ENCODE data around the gene TPM1. TPM values are rescaled to one million over a fixed set of nuclear protein-coding genes. Genes with fewer than 3 reads are reported as not detected.

TPM1 gene
- total RNA-seq (2012; rRNA removed) (661 and 997 TPM in 2 replicates), polyA plus RNA-seq (2012; rRNA removed) (1,566 and 1,623 TPM in 2 replicates), Bru-seq, nascent RNA (percentile 100 among the genes with signal in this experiment), BruChase-seq, experiment 1, labeled RNA remaining after a 6-hour chase (percentile 99 among the genes with signal in this experiment), BruChase-seq, experiment 2, labeled RNA remaining after a 2-hour chase (percentile 99 among the genes with signal in this experiment)
- 700 and 932 TPM in 2 replicates for polyA plus RNA-seq (2012; cell fraction: cytosol; rRNA removed)
- polyA plus RNA-seq (2012; cell fraction: nucleus; rRNA removed; ENCODE audit: low replicate concordance) = 972 and 2,415 TPM in 2 replicates
- long read RNA-seq, transcript TPM1-220 (9 exons, 977 nt) = major isoform, 317 of 884 reads
- long read RNA-seq, transcript TPM1-206 (9 exons, 1,717 nt) = minor isoform, 158 of 884 reads
- long read RNA-seq, transcript TPM1-201 (9 exons, 1,670 nt) = minor isoform, 111 of 884 reads
- long read RNA-seq, transcript TPM1-219 (9 exons, 933 nt) = minor isoform, 51 of 884 reads
- long read RNA-seq, partial matches to known transcripts = 101 of 884 reads
- long read RNA-seq, other reads (novel, unspliced or antisense) = 112 of 884 reads

- H3K56ac ChIP-seq (ENCODE audit: extremely low read depth, insufficient read depth, low read length) = peak within 1 kb of the TSS; percentile 93
- in situ Hi-C loops (cut with MboI; ENCODE audit: low sequenced_read_pairs) = loop anchor here (10.0 kb wide), 1 partner anchor 147 kb away; no protein-coding TSS in a partner anchor
- ATAC-seq (ENCODE audit: low read depth) = peak; percentile 85
- peaks cover 4 to 28% of the 10 kb centered on the region in 2 experiments; a peak in 3 of 4 replicates for H3K79me1 ChIP-seq (ENCODE audit: low read depth in 1 of 2, low read length in 2 of 2)
- H3K23ac ChIP-seq (ENCODE audit: low read depth, low read length) = peak within 1 kb of the TSS; percentile 100
- H3K36me3 ChIP-seq (ENCODE audit: control insufficient read depth, insufficient read depth, low read length) = peaks cover 23% of the 10 kb centered on the region
- peak within 1 kb of the TSS; percentile 95 for H4K91ac ChIP-seq (ENCODE audit: insufficient read depth, low read depth, low read length)
- peak within 1 kb of the TSS; percentile 95 for H3K4ac ChIP-seq (ENCODE audit: low read depth, low read length)
- H3K9me3 ChIP-seq (ENCODE audit: control insufficient read depth, insufficient read depth, low read length) = no peaks in the 10 kb centered on the region
- WGBS, 2 experiments (ENCODE audit: extremely low coverage in 2 of 2, insufficient read length in 1 of 2) = 2% methylated on average over 35 of the region's 84 CpGs; no CpG with 5 or more reads in 1 of the 2 experiments
- peak within 1 kb of the TSS; percentile 86 for H3K18ac ChIP-seq (ENCODE audit: low read depth, low read length)
- peak within 1 kb of the TSS; percentile 98 for H2AK5ac ChIP-seq (ENCODE audit: low read depth, low read length)
- peak within 1 kb of the TSS; percentile 96 for H3K9ac ChIP-seq (ENCODE audit: low read depth, low read length)
- H2AK9ac ChIP-seq (replicated peaks; ENCODE audit: low read depth, low read length, poor library complexity) = peak within 1 kb of the TSS; percentile 93
- H4K5ac ChIP-seq (ENCODE audit: low read depth, low read length) = peak within 1 kb of the TSS; percentile 48
- H3K4me3 ChIP-seq (ENCODE audit: insufficient read depth, low read depth, low read length) = peak within 1 kb of the TSS; percentile 84
- ChIA-PET POLR2A (ENCODE audit: unreplicated experiment) (interaction anchor here (0.5 to 1.5 kb wide), 12 partner anchors 10 to 256 kb away, joined by 3 to 8 read pairs (median 4); no protein-coding TSS in a partner anchor), CTCF (no interaction called here)
- peak within 1 kb of the TSS; percentile 93 for H2AFZ ChIP-seq (replicated peaks; ENCODE audit: low read length, poor library complexity)
- intact Hi-C loops (cut with micrococcal nuclease) = loop anchor here (1.0 to 2.0 kb wide), 3 partner anchors 114 to 193 kb away; no protein-coding TSS in a partner anchor
- no peaks in the 10 kb centered on the region; the same call in 1 of the 2 replicates for H3K9me1 ChIP-seq (ENCODE audit: insufficient read depth, low read length)
- peak within 1 kb of the TSS; percentile 95 for H2BK120ac ChIP-seq (ENCODE audit: low read depth, low read length)
- BruUV-seq (replicated peaks) = no TSS peak
- H3K4me2 ChIP-seq (ENCODE audit: low read depth, low read length) = peak within 1 kb of the TSS; percentile 85
- peak within 1 kb of the TSS; percentile 87 for H3K27ac ChIP-seq (ENCODE audit: insufficient read depth, low read length)
- peaks cover 9% of the 10 kb centered on the region for H3K4me1 ChIP-seq (ENCODE audit: control insufficient read depth, insufficient read depth, low read length)
- no peaks in the 10 kb centered on the region for H3K27me3 ChIP-seq (ENCODE audit: control insufficient read depth, insufficient read depth, low read length)
- H4K20me1 ChIP-seq (ENCODE audit: insufficient read depth, low read length) = peaks cover 43% of the 10 kb centered on the region
- peak within 1 kb of the TSS; percentile 14 for H2BK20ac ChIP-seq (ENCODE audit: low read depth, low read length)
- peak within 1 kb of the TSS; percentile 100 for H3K14ac ChIP-seq (replicated peaks; ENCODE audit: low read depth, low read length)
- peak within 1 kb of the TSS; percentile 84; the same call in 2 of the 3 replicates for H2BK15ac ChIP-seq (ENCODE audit: low read depth, low read length)
- H2BK5ac ChIP-seq (ENCODE audit: low read depth, low read length, poor library complexity, severe bottlenecking) = peak within 1 kb of the TSS; percentile 82
- dilution Hi-C loops (cut with HindIII; ENCODE audit: low sequenced_read_pairs, unreplicated experiment) = no loop called here
- H4K8ac ChIP-seq (ENCODE audit: low read depth in 2 of 2, low read length in 2 of 2) = peak within 1 kb of the TSS; percentile 94 to 96
- DNase-seq = peak; percentile 93
- TF ChIP-seq SMC3 (IDR thresholded peaks at IDR 0.05; ENCODE audit: low read depth, low read length) (no peak), MAZ (IDR thresholded peaks at IDR 0.05; ENCODE audit: borderline replicate concordance, low read depth, low read length) (peak; percentile 100), NFE2L2 (IDR thresholded peaks at IDR 0.05; ENCODE audit: low read depth, low read length) (no peak), MXI1 (IDR thresholded peaks at IDR 0.05; ENCODE audit: borderline replicate concordance, low read depth, low read length) (peak; percentile 68; the same call in 1 of the 2 replicates), USF2 (IDR thresholded peaks at IDR 0.05; ENCODE audit: low read depth, low read length) (no peak), MAFK (IDR thresholded peaks at IDR 0.05; ENCODE audit: low read depth, low read length) (no peak), BHLHE40 (IDR thresholded peaks at IDR 0.05; ENCODE audit: low read depth, low read length) (no peak), CTCF (conservative IDR thresholded peaks at IDR 0.05; ENCODE audit: low read depth, low read length) (peak; percentile 30; the same call in 1 of the 2 replicates)
- TF ChIP-seq, protein P1, sequence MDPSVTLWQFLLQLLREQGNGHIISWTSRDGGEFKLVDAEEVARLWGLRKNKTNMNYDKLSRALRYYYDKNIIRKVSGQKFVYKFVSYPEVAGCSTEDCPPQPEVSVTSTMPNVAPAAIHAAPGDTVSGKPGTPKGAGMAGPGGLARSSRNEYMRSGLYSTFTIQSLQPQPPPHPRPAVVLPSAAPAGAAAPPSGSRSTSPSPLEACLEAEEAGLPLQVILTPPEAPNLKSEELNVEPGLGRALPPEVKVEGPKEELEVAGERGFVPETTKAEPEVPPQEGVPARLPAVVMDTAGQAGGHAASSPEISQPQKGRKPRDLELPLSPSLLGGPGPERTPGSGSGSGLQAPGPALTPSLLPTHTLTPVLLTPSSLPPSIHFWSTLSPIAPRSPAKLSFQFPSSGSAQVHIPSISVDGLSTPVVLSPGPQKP (IDR thresholded peaks at IDR 0.05; ENCODE audit: borderline replicate concordance, low read depth, low read length) = no peak
Measured at GRCh38 chr15:63041974-63042876, at the start of gene TPM1. TPM1 (plus strand) TSS chr15:63042747; CDS start chr15:63042830, 83 bp downstream.
